Spleen (tissue), 13 donors: ENCODE results near the gene RPL22L1. TPM values are rescaled to one million over a fixed set of nuclear protein-coding genes. Genes with fewer than 3 reads are reported as not detected.

Experiments
- DNase-seq: peaks from one replicate; pipeline ENCODE4 v3.0.0-alpha.2; 2020
- H3K27ac ChIP-seq, 8 donors: fragments of 200-600 bp; sonication (generic) in 7 of 8; 1 replicate in 4 of 8; 2 replicates in 4 of 8; pipeline versions ENCODE4 v1.5.0 to v1.8.0; 2016 to 2021; ENCODE audit warnings: inconsistent platforms in 4 of 8, mild to moderate bottlenecking in 4 of 8, moderate library complexity in 1 of 8
- H3K27me3 ChIP-seq, 7 donors: fragments of 200-600 bp; sonication (generic) in 6 of 7; replicated peaks in 1 of 7; 1 replicate in 4 of 7; 2 replicates in 3 of 7; pipeline versions ENCODE4 v1.5.0 to v1.8.0; 2016 to 2021; ENCODE audit warnings: inconsistent platforms in 3 of 7, mild to moderate bottlenecking in 1 of 7
- H3K36me3 ChIP-seq, 6 donors: fragments of 200-600 bp; sonication (generic) in 5 of 6; 1 replicate in 4 of 6; 2 replicates in 2 of 6; pipeline versions ENCODE4 v1.5.0 to v1.8.0; 2016 to 2021; ENCODE audit warnings: inconsistent platforms in 2 of 6
- H3K4me1 ChIP-seq, 6 donors: fragments of 200-600 bp; sonication (generic) in 5 of 6; 1 replicate in 3 of 6; 2 replicates in 3 of 6; pipeline versions ENCODE4 v1.5.0 to v1.8.0; 2016 to 2021; ENCODE audit warnings: inconsistent platforms in 3 of 6
- H3K4me3 ChIP-seq, 8 donors: fragments of 200-600 bp; sonication (generic) in 7 of 8; 1 replicate in 4 of 8; 2 replicates in 4 of 8; pipeline versions ENCODE4 v1.5.0 to v1.8.0; 2016 to 2021; ENCODE audit warnings: inconsistent platforms in 4 of 8, mild to moderate bottlenecking in 4 of 8, moderate library complexity in 2 of 8
- H3K9me3 ChIP-seq, 8 donors: fragments of 200-600 bp; sonication (generic) in 7 of 8; 1 replicate in 4 of 8; 2 replicates in 4 of 8; pipeline versions ENCODE4 v1.5.0 to v1.8.0; 2016 to 2021; ENCODE audit warnings: inconsistent platforms in 4 of 8
- POLR2A ChIP-seq, 3 donors: fragments of 450-650 bp; IDR thresholded peaks; one replicate each; pipeline ENCODE4 v1.5.1; 2017; ENCODE audit warnings: antibody characterized with exemption in 3 of 3, mild to moderate bottlenecking in 1 of 3
- POLR2AphosphoS5 ChIP-seq, 3 donors: sonication (generic); formaldehyde crosslinking; IDR thresholded peaks; one replicate each; pipeline ENCODE4 v1.5.1; 2017; ENCODE audit warnings: antibody characterized with exemption in 3 of 3
- WGBS, 5 donors: extraction: QIAGEN DNeasy Blood & Tissue Kit in 3 of 5; methylation state at CpG; one replicate each; pipeline versions ENCODE4 v1.1.5 to v1.1.7; 2013 to 2018; 5-methylcytosine and 5-hydroxymethylcytosine counted together
- intact Hi-C: fragments of 100-400 bp; cut with DNase I; formaldehyde crosslinking; loops from one replicate; pipeline ENCODE4 v1.15.0; 2023; ENCODE audit warnings: low total_unique reads
- long read RNA-seq, 2 donors: transcript quantifications; one replicate each; lab custom pipeline, GENCODE V29; 2026
- polyA plus RNA-seq, 3 donors: library from polyadenylated mRNA; stranded (reverse); fragments of 200-250 nt; gene quantifications; one replicate each; pipeline ENCODE4 v1.2.1, GENCODE V29; 2013
- total RNA-seq, 7 donors: library from RNA; depleted of rRNA in 3 of 7; stranded (reverse); fragments of >200 nt in 3 of 7; fragmentation: NEBNext Ultra II Directional in 4 of 7; extraction: Animal tissue kit (Norgen Biotek cat#: 25700) in 4 of 7; gene quantifications; one replicate each; pipeline versions ENCODE4 v1.1.0 to v1.2.1, GENCODE V29; 2016 to 2021
- TF ChIP-seq, protein P1 (sequence below), 11 experiments: fragments of 200-600 bp in 7 of 11; fragments of 450-650 bp in 4 of 11; sonication (generic) in 4 of 11; IDR thresholded peaks in 8 of 11; conservative IDR thresholded peaks in 3 of 11; 1 replicate in 7 of 11; 2 replicates in 4 of 11; pipeline versions ENCODE4 v1.4.0 to v1.8.0; 2016 to 2021; ENCODE audit warnings: antibody characterized with exemption in 11 of 11, inconsistent platforms in 4 of 11, mild to moderate bottlenecking in 1 of 11
- donor health status: healthy with polysubstance abuse.
- donor health status: DM: no; HTN: no; CAD: no; lungs with moderate emphysema.
- donor health status: DM: no; HTN: no; CAD: no.
- donor health status: Bipolar disorder and iron deficiency.
- donor health status: healthy.
- donor health status: DM: no; HTN: no; CAD: no.
- donor health status: DM: yes; HTN: yes; CAD: no.

RPL22L1 gene
- total RNA-seq, result 100 to 1,000 TPM in 2 of 7 donors, 10 to 100 TPM in 5; 50.6 to 154 (median 71.7) TPM
- 100 to 1,000 TPM; 378 to 419 (median 399) TPM for polyA plus RNA-seq
- long read RNA-seq, donor 1, transcript RPL22L1-204 (4 exons, 581 nt), result minor isoform, 12 of 70 reads
- long read RNA-seq, donor 1, transcript RPL22L1-202 (4 exons, 506 nt), result minor isoform, 6 of 70 reads
- long read RNA-seq, donor 1, transcript RPL22L1-201 (4 exons, 2,190 nt), result major isoform, 40 of 70 reads
- long read RNA-seq, donor 1, partial matches to known transcripts, result 11 of 70 reads
- long read RNA-seq, donor 1, other reads (novel, unspliced or antisense), result 0 of 70 reads
- long read RNA-seq, donor 2, transcript RPL22L1-204 (4 exons, 581 nt), result minor isoform, 8 of 56 reads
- long read RNA-seq, donor 2, transcript RPL22L1-201 (4 exons, 2,190 nt), result major isoform, 39 of 56 reads
- long read RNA-seq, donor 2, transcript RPL22L1-202 (4 exons, 506 nt), result minor isoform, 7 of 56 reads
- long read RNA-seq, donor 2, partial matches to known transcripts, result 0 of 56 reads
- long read RNA-seq, donor 2, other reads (novel, unspliced or antisense), result 0 of 56 reads

DNA sequence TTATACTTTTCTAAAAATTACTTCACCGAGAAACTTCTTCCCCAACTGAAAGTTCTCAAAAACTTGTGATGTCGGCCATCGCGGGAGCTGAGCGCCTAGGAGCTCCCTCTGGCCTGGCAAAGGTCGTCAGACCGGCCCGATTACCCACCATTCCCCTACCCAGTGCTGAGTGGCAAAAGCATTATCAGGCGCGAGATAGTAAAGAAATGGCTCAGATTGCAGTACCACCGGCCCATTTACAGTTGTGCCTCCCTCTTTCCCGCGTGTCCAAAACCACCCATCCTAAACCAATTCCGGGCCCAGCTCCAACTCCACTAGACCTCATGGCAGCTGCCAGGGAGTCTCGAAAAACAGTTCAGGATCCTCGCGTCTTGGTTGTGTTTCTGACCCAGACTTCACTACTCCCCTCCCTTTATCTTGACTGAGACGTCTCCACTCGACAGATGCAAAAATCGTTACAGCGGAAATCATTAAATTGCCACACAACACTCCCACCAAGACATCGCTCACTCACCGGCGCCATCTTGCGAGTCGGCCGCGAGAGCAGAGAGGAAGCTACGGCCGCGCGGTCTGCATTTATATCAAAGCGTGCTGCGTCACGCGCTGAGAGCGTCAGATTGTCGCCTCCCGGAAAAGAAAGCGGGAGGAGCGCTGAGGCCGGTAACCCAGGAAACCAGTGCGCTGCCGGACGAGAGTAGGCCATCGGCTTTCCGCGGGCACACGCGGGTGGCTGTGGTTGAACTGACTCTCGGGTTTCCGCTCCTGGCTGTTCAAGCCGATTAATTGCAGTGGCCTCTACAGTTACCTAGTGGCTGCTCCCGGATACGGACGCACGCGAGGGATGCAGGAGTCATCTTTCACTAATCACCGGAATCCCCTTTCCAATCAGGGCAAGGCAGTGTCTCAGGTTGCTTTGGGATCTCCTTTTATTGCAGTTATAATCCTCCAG, at the start of gene RPL22L1:
Gene RPL22L1 (minus strand): TSS at position 551 of the 949 bp plus-strand sequence. CDS start 28 bp downstream, at position 523.
- Histone ChIP-seq H3K27me3 (no peaks in the 10 kb centered on the region), H3K27ac (peak within 1 kb of the TSS; percentile 70 to 94 (median 88)), H3K36me3 (peaks cover 0 to 36% (median 32%) of the 10 kb centered on the region in 6 donors), H3K4me3 (peak within 1 kb of the TSS; percentile 51 to 77 (median 64)), H3K9me3 (peaks cover 0 to 6% (median 0%) of the 10 kb centered on the region in 8 donors), H3K4me1 (peaks cover 26 to 42% (median 35%) of the 10 kb centered on the region in 6 donors)
- DNase-seq, result peak; percentile 99
- WGBS, 5 donors, result 0 to 1% (median 0%) methylated on average over 29 to 59 of the region's 59 CpGs
- intact Hi-C loops, result no loop called here
- TF ChIP-seq POLR2AphosphoS5 (IDR thresholded peaks at IDR 0.05) (peak; percentile 99 to 100 (median 99)), POLR2A (IDR thresholded peaks at IDR 0.05) (peak; percentile 68 to 85 (median 75))
- TF ChIP-seq, protein P1, sequence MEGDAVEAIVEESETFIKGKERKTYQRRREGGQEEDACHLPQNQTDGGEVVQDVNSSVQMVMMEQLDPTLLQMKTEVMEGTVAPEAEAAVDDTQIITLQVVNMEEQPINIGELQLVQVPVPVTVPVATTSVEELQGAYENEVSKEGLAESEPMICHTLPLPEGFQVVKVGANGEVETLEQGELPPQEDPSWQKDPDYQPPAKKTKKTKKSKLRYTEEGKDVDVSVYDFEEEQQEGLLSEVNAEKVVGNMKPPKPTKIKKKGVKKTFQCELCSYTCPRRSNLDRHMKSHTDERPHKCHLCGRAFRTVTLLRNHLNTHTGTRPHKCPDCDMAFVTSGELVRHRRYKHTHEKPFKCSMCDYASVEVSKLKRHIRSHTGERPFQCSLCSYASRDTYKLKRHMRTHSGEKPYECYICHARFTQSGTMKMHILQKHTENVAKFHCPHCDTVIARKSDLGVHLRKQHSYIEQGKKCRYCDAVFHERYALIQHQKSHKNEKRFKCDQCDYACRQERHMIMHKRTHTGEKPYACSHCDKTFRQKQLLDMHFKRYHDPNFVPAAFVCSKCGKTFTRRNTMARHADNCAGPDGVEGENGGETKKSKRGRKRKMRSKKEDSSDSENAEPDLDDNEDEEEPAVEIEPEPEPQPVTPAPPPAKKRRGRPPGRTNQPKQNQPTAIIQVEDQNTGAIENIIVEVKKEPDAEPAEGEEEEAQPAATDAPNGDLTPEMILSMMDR (IDR thresholded peaks at IDR 0.05 in 8 of 11, conservative IDR thresholded peaks at IDR 0.05 in 3 of 11), result peak in 6 of 11 experiments; percentile 3 to 35 (median 28)

DNA sequence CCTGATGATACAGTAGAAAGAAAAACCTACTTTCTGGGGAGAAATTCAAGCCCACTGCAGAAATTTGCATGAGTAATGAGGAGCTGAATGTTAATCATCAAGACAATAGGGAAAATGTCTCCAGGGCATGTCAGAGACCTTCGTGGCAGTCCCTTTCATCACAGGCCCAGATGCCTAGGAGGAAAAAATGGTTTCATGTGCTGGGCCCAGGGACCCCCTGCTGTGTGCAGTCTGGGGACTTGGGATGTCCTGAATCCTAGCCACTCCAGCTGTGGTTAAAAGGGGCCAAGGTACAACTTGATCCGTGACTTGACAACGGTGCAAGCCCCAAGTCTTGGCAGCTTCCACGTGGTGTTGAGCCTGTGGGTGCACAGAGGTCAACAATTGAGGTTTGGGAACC, 48.7 kb upstream of the RPL22L1 start:
- intact Hi-C loops, result no loop called here
- Histone ChIP-seq H3K4me1 (no peaks in the 10 kb centered on the region), H3K9me3 (peaks cover 0 to 60% (median 39%) of the 10 kb centered on the region in 8 donors), H3K27me3 (no peaks in the 10 kb centered on the region), H3K4me3 (no peak overlapping the region), H3K27ac (no peak overlapping the region), H3K36me3 (no peaks in the 10 kb centered on the region)
- TF ChIP-seq, protein P1 (IDR thresholded peaks at IDR 0.05 in 8 of 11, conservative IDR thresholded peaks at IDR 0.05 in 3 of 11), result no peak
- TF ChIP-seq POLR2AphosphoS5 (IDR thresholded peaks at IDR 0.05) (no peak), POLR2A (IDR thresholded peaks at IDR 0.05) (no peak)
- WGBS, 5 donors, result 47 to 81% (median 73%) methylated on average over 4 of the region's 4 CpGs
- no peak for DNase-seq

DNA sequence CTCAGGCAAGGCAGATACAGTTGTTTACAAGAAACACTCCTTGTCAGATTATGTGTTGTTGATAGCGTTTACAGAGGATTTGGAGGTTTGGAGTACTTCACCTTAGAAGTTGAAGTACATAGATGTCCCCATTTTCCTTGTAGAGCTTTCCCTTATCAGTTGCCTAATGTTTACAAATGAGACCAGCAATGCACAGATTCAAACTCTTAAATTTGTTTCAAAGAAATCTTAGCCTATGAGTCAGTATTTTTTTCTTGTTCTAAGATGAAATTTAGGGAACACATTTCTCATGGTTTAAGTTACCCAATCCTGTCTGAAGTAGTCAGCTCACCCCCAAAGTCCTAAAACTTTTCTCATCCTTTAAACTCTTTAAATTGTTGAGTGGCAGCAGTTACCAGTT, 44.7 kb upstream of the RPL22L1 start:
- no peak overlapping the region for H3K27ac ChIP-seq
- H3K9me3 ChIP-seq, result peaks cover 0 to 56% (median 42%) of the 10 kb centered on the region in 8 donors
- intact Hi-C loops, result no loop called here
- H3K4me3 ChIP-seq, result no peak overlapping the region
- TF ChIP-seq POLR2A (IDR thresholded peaks at IDR 0.05) (no peak), POLR2AphosphoS5 (IDR thresholded peaks at IDR 0.05) (no peak)
- TF ChIP-seq, protein P1 (IDR thresholded peaks at IDR 0.05 in 8 of 11, conservative IDR thresholded peaks at IDR 0.05 in 3 of 11), result no peak
- H3K4me1 ChIP-seq, result no peaks in the 10 kb centered on the region
- DNase-seq, result no peak
- H3K36me3 ChIP-seq, result no peaks in the 10 kb centered on the region
- 38 to 70% (median 62%) methylated on average over 1 of the region's 1 CpG for WGBS, 5 donors
- H3K27me3 ChIP-seq, result no peaks in the 10 kb centered on the region
